Activated gamma-delta T cell (primary cell): Measurements from ENCODE around the gene TTBK1.

Source experiments
- DNase-seq: peaks from one replicate; lab custom pipeline; 2025; lab: John Stamatoyannopoulos, UW
- total RNA-seq, 2 donors: gene quantifications; one replicate each; lab custom pipeline; 2026; lab: John Stamatoyannopoulos, UW

TTBK1 gene
- total RNA-seq: 0.17 to 0.26 reads per million in 2 donors

- DNase-seq: peak; percentile 31
Observed at GRCh38 chr6:43242908-43243663, at the start of gene TTBK1. TTBK1 (plus strand) TSS chr6:43243481; CDS start chr6:43246661, 3,180 bp downstream.

DNA sequence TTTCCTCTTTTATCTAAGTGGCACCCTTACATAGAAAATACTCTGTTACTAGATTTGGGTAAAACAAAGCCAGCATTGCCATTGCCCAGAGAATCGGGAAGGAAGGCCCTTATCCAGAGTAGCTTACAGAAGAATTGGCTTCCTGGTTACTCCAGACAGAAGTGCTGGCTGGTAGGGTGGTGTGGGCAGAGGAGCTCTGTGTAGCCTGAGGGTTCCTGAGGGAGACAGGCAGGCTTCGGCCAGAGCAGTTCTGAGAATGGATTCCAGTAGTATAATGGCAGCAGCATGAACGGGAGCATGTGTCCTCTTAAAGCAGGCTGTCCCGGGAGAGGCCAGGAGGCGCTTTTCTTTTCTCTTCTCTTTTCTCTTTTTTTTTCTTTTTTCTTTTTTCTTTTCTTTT lies 49.4 kb upstream of the TTBK1 start:
- DNase-seq: no peak

GRCh38 chr6:43196337-43196736 lies 46.9 kb upstream of the TTBK1 start:
- DNase-seq: no peak

DNA sequence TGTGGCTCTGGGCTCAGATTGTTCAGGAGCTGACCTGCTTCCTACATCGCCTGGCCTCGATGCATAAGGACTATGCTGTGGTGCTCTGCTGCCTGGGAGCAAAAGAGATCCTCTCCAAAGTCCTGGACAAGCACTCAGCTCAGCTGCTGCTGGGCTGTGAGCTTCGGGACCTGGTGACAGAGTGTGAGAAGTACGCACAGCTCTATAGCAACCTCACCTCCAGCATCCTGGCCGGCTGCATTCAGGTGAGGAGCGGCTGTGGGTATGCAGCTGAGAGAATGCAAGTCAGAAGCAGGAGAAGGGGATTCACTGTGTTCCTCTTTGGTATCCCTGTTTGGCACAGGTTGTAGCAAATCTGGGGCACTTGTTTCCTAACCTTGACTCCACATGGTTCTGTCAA lies 43.4 kb upstream of the TTBK1 start:
- DNase-seq: no peak

GRCh38 chr6:43200541-43200940 lies 42.7 kb upstream of the TTBK1 start:
- DNase-seq: no peak

- DNase-seq: no peak
Observed at GRCh38 chr6:43202451-43202850, 40.8 kb upstream of the TTBK1 start.

GRCh38 chr6:43203029-43203717 lies 40.1 kb upstream of the TTBK1 start:
- no peak for DNase-seq

DNA sequence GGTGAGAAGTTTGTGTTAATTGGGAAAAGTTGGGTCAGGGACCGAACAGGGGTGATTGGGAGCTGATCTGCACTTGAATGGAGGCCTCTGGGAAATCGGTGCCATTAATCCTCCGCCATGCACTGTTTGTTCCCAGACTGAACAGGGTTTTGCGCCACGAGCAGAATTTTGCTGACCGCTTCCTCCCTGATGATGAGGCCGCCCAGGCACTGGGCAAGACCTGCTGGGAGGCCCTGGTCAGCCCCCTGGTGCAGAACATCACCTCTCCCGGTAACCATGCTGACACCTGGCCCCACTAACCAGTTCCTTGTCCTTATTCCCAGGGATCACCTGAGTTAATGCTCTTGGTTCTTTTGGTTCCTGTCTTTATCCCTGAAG lies 39.6 kb upstream of the TTBK1 start:
- DNase-seq: no peak

GRCh38 chr6:43204271-43205105 lies 38.8 kb upstream of the TTBK1 start:
- DNase-seq: no peak

DNA sequence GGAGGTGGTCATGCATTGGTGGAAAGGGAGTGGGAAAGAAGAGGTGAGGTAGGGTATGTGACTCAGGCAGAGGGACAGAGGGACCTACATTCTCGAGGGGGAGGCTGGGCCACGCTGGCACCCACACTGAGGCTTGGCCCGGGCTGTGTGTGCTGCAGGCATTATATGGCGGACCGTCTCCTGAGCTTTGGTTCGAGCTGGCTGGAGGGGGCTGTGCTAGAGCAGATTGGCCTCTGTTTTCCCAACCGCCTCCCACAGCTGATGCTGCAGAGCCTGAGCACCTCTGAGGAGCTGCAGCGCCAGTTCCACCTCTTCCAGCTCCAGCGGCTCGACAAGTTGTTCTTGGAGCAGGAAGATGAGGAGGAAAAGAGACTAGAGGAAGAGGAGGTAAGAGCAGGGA lies 37.4 kb upstream of the TTBK1 start:
- DNase-seq: no peak

DNA sequence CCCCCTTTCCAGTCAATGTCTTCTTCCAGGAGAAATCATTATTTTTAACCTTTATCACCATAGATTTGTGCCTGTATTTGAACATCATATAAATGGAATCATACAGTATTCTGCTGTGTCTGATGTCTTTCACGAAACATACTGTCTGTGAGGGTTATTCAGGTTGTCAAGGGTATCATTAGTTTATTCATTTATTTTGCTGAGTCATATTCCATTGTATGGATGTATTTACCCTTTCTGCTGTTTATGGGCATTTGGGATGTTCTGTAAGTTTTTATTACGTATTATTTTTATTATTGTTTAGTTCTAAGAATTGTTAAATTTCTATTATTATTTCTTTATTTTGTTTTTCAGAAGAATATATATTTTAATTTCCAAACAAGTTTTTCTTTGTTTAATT lies 36.0 kb upstream of the TTBK1 start:
- DNase-seq: no peak

- DNase-seq: no peak
Observed at GRCh38 chr6:43211955-43212354, 31.3 kb upstream of the TTBK1 start.

- DNase-seq: no peak
Observed at GRCh38 chr6:43213431-43213830, 29.9 kb upstream of the TTBK1 start.

DNA sequence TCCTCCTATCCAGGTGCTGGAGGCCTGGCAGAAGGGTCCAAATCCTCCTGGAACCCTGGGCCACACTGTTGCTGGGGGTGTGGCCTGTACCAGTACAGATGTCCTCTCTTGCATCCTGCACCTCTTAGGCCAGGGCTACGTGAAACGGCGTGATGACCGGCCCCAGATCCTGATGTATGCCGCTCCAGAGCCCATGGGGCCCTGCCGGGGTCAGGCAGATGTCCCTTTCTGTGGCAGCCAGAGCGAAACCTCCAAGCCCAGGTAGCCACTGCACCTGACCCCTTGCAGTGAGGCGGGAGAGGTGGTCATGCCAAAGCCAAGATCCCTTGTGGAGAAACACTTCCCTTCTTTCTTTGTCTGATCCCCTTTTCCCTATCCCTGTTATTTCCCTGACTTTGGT lies 28.2 kb upstream of the TTBK1 start:
- DNase-seq: no peak

DNA sequence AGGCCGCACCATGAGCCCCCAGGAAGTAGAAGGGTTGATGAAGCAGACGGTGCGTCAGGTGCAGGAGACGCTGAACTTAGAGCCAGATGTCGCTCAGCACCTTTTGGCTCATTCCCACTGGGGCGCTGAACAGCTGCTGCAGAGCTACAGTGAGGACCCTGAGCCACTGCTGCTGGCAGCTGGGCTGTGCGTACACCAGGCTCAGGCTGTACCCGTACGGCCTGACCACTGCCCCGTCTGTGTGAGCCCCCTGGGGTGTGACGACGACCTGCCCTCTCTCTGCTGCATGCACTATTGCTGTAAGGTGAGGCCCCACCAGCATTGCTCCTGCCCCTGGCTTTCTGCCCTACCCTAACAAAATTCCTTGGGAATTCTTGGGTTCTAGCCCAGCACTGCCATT lies 27.1 kb upstream of the TTBK1 start:
- no peak for DNase-seq

DNA sequence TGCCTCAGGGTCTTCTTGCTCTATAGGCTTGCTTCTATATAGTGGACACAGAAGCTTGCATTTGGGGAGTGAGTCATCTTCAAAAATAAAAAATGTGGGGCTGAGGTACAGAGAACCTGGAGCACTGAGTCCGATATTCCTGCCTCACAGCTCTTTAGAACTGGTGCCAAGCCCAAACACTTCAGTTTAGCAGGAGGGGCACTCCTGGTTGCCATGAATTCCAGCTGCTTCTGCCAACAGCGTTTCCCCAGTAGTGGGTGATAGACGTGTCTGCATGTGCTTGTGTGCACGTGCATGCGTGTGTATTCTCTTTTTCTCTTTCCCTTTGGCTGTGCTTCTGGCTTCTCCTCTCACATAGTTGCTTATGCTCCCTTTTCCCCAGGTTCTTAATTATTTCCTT lies 25.9 kb upstream of the TTBK1 start:
- no peak for DNase-seq

DNA sequence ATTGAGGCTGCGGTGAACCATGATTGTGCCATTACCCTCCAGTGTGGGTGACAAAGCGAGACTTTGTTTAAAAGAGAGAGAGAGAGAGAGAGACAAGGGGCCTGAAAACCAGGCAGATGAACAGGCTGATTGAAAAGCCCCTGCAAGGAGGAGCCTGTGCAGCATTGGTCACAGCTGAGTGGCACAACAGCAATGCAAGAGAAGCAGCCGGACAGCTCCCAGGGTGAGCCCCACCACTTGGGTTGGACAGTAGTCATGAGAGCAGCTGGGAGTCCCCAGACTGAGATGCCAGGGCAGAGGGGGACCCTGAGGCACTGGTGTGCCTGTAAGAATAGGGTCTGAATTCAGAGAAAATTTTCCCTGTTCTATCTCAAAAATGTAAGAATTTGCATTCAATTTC lies 24.2 kb upstream of the TTBK1 start:
- no peak for DNase-seq

DNA sequence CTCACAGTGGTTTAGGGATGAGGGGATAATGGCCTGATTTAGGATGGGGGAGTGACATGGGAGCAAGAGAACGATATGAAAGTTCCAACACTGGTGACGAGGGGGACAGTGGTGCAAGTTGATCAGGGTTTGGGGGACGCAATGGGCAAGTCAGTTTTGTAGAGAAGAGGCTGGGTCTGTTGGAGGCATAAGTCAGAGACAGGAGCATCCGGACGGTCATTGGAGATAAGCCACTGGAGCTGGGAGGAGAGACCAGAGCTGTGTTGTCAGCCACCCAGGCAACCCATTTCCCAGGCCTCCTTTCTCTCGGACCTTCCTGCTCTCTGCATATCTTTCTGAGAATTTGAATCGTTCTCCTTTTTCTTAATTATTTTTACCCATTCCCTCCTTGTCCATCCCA lies 23.5 kb upstream of the TTBK1 start:
- DNase-seq: no peak

GRCh38 chr6:43220439-43220951 lies 22.8 kb upstream of the TTBK1 start:
- no peak for DNase-seq

GRCh38 chr6:43221046-43221972 lies 22.0 kb upstream of the TTBK1 start:
- no peak for DNase-seq

GRCh38 chr6:43222418-43223059 lies 20.7 kb upstream of the TTBK1 start:
- DNase-seq: no peak
